Sigmoid colon (tissue), 3 donors: ENCODE data around the gene COPS3.

Source experiments
- POLR2A ChIP-seq, 2 donors: fragments of 450-650 bp; IDR thresholded peaks; one replicate each; pipeline ENCODE4 v1.6.1; 2016; ENCODE audit warnings: antibody characterized with exemption in 2 of 2, mild to moderate bottlenecking in 2 of 2, moderate library complexity in 2 of 2
- TF ChIP-seq, protein P1 (sequence below), 4 experiments: fragments of 450-650 bp in 3 of 4; fragments of 200-600 bp in 1 of 4; IDR thresholded peaks; one replicate each; pipeline ENCODE4 v1.5.1; 2016 to 2019; ENCODE audit warnings: antibody characterized with exemption in 4 of 4, mild to moderate bottlenecking in 3 of 4, moderate library complexity in 2 of 4

DNA sequence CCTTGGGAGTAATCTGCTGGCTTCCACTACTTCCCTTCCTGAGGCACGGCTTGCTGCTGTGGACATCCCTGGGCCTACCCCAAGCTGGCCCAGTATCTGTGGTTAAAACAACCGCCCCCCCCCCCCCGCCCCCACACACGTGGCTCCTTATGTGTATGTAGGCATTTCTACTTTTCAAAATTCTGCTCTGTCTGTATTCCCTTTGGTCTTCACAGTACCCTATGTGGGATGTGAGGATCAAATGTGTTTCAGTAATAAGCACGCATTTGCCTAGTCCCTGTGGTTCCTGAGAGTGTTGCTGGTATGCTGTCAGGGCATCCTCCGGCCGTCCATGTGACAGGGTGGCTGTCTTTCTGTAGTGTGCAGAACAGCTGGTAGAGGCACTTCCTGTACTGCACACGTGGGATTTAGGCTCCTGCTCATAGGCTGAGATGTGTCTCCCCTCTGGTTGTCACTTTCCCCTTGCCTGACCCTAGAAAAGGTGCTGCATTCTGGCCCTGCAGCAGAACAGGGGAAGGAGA is 24.3 kb upstream of the COPS3 start:
- no peak for TF ChIP-seq POLR2A (IDR thresholded peaks at IDR 0.05)
- TF ChIP-seq, protein P1, sequence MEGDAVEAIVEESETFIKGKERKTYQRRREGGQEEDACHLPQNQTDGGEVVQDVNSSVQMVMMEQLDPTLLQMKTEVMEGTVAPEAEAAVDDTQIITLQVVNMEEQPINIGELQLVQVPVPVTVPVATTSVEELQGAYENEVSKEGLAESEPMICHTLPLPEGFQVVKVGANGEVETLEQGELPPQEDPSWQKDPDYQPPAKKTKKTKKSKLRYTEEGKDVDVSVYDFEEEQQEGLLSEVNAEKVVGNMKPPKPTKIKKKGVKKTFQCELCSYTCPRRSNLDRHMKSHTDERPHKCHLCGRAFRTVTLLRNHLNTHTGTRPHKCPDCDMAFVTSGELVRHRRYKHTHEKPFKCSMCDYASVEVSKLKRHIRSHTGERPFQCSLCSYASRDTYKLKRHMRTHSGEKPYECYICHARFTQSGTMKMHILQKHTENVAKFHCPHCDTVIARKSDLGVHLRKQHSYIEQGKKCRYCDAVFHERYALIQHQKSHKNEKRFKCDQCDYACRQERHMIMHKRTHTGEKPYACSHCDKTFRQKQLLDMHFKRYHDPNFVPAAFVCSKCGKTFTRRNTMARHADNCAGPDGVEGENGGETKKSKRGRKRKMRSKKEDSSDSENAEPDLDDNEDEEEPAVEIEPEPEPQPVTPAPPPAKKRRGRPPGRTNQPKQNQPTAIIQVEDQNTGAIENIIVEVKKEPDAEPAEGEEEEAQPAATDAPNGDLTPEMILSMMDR (IDR thresholded peaks at IDR 0.05), result no peak
